Lung (tissue), 12 donors: ENCODE data around the gene NKD2. TPM values are rescaled to one million over a fixed set of nuclear protein-coding genes. Genes with fewer than 3 reads are reported as not detected.

Experiments
- ATAC-seq: fragments of 200-7000 bp; cut with Tn5 transposase; one replicate; pipeline ENCODE4 v1.9.1; 2020; ENCODE audit warnings: moderate number of reproducible peaks; ENCODE audit not compliant: insufficient read depth, low FRiP score
- DNase-seq, 3 donors: peaks; one replicate each; pipeline ENCODE4 v3.0.0-alpha.2; 2013 to 2017
- H3K27ac ChIP-seq, 2 donors: one replicate each; pipeline ENCODE4 v1.5.1; 2013; ENCODE audit warnings: mild to moderate bottlenecking in 2 of 2, moderate library complexity in 2 of 2, control low read depth in 1 of 2, inconsistent platforms in 1 of 2, low read depth in 1 of 2, low read length in 1 of 2
- H3K27me3 ChIP-seq, 3 donors: one replicate each; pipeline ENCODE4 v1.5.1; 2013; ENCODE audit warnings: low read length in 2 of 3; ENCODE audit not compliant: control insufficient read depth in 3 of 3, insufficient read depth in 3 of 3
- H3K36me3 ChIP-seq, 4 donors: one replicate each; pipeline ENCODE4 v1.5.1; 2013; ENCODE audit warnings: low read length in 4 of 4, mild to moderate bottlenecking in 1 of 4, moderate library complexity in 1 of 4; ENCODE audit not compliant: control insufficient read depth in 4 of 4, insufficient read depth in 4 of 4
- H3K4me1 ChIP-seq, 5 donors: one replicate each; pipeline ENCODE4 v1.5.1; 2013; ENCODE audit warnings: low read length in 5 of 5, mild to moderate bottlenecking in 2 of 5, moderate library complexity in 1 of 5; ENCODE audit not compliant: control insufficient read depth in 5 of 5, insufficient read depth in 5 of 5
- H3K4me3 ChIP-seq: one replicate; pipeline ENCODE4 v1.5.1; 2013; ENCODE audit warnings: mild to moderate bottlenecking, control low read depth, moderate library complexity
- H3K9ac ChIP-seq, 2 donors: one replicate each; pipeline ENCODE4 v1.5.1; 2013; ENCODE audit warnings: low read length in 2 of 2, control low read depth in 1 of 2; ENCODE audit not compliant: insufficient read depth in 1 of 2
- H3K9me3 ChIP-seq, 4 donors: one replicate each; pipeline ENCODE4 v1.5.1; 2013; ENCODE audit warnings: low read length in 3 of 4, mild to moderate bottlenecking in 1 of 4, moderate library complexity in 1 of 4; ENCODE audit not compliant: control insufficient read depth in 4 of 4, insufficient read depth in 3 of 4
- WGBS, 2 donors: extraction: QIAGEN DNeasy Blood & Tissue Kit; methylation state at CpG; one replicate each; pipeline ENCODE4 v1.1.7; 2013; 5-methylcytosine and 5-hydroxymethylcytosine counted together
- polyA plus RNA-seq, 2 donors: library from polyadenylated mRNA; stranded (reverse); fragments of 200-250 nt; gene quantifications; one replicate each; pipeline ENCODE4 v1.2.1, GENCODE V29; 2013
- total RNA-seq, 2 donors: library from RNA; depleted of rRNA in 1 of 2; stranded (reverse); fragments of >200 nt in 1 of 2; gene quantifications; one replicate each; pipeline ENCODE4 v1.2.1, GENCODE V29; 2014 to 2021
- TF ChIP-seq, protein P1 (sequence below): IDR thresholded peaks from 2 replicates; pipeline ENCODE4 v1.5.1; 2012; ENCODE audit warnings: mild to moderate bottlenecking; ENCODE audit errors: control extremely low read depth, extremely low read depth
- donor health status: control.
- donor health status: control.
- donor health status: Bipolar disorder and iron deficiency.
- donor health status: healthy.
- donor health status: DM: yes; HTN: yes; CAD: no.

NKD2 gene
- total and polyA plus RNA-seq, 4 donors: 9.9 to 88.0 (median 48.4) TPM

DNA sequence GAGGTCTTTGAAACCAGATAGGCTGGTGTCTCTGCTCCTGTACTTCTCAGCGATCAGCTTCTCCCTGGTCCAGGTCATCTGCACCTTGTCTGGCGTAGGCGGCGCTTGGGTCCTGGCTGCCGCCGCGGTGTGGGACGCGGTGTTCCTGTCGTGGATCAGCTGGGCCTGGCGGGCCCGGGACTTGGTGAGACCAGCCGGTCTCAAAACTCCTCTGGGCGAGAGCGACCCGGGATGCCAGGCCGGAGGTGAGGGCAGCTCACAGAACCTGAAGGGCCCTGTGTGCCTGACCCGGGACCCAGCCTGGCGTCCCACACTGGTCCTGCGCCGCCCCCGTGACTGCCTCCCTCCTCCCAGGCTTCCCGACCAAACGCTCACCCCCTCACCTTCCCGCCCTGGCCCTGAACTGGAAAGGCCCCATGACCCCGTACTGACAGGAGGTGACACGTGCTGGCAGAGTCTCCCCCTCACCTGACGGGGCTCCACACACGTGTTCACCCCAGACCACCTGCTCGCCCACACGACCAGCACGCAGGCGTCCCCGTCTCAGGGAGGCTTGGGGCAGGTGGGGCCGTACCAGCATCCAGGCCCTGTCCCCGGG lies 49.0 kb downstream of the NKD2 start:
- Histone ChIP-seq H3K27me3 (no peaks in the 10 kb centered on the region), H3K4me3 (no peak overlapping the region), H3K36me3 (peaks cover 0 to 82% (median 10%) of the 10 kb centered on the region in 4 donors), H3K9ac (no peak overlapping the region), H3K27ac (no peak overlapping the region), H3K4me1 (no peaks in the 10 kb centered on the region), H3K9me3 (no peaks in the 10 kb centered on the region)
- WGBS, 2 donors: 86 to 91% methylated on average over 36 of the region's 36 CpGs
- no peak for DNase-seq
- ATAC-seq: no peak
- TF ChIP-seq, protein P1, sequence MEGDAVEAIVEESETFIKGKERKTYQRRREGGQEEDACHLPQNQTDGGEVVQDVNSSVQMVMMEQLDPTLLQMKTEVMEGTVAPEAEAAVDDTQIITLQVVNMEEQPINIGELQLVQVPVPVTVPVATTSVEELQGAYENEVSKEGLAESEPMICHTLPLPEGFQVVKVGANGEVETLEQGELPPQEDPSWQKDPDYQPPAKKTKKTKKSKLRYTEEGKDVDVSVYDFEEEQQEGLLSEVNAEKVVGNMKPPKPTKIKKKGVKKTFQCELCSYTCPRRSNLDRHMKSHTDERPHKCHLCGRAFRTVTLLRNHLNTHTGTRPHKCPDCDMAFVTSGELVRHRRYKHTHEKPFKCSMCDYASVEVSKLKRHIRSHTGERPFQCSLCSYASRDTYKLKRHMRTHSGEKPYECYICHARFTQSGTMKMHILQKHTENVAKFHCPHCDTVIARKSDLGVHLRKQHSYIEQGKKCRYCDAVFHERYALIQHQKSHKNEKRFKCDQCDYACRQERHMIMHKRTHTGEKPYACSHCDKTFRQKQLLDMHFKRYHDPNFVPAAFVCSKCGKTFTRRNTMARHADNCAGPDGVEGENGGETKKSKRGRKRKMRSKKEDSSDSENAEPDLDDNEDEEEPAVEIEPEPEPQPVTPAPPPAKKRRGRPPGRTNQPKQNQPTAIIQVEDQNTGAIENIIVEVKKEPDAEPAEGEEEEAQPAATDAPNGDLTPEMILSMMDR: no peak

- no peaks in the 10 kb centered on the region for H3K27me3 ChIP-seq
- DNase-seq (no peak), ATAC-seq (no peak)
- H3K4me1 ChIP-seq: no peaks in the 10 kb centered on the region
- no peak overlapping the region for H3K27ac ChIP-seq
- H3K9ac ChIP-seq: no peak overlapping the region
- no peaks in the 10 kb centered on the region for H3K9me3 ChIP-seq
- H3K36me3 ChIP-seq: peaks cover 0 to 82% (median 13%) of the 10 kb centered on the region in 4 donors
- TF ChIP-seq, protein P1: no peak
- H3K4me3 ChIP-seq: no peak overlapping the region
- 94% methylated on average over 36 of the region's 36 CpGs for WGBS, 2 donors
Observed at GRCh38 chr5:1058083-1058945, 49.7 kb downstream of the NKD2 start.

GRCh38 chr5:1058988-1059883 lies 50.6 kb downstream of the NKD2 start:
- H3K9ac ChIP-seq: no peak overlapping the region
- H3K4me1 ChIP-seq: no peaks in the 10 kb centered on the region
- no peaks in the 10 kb centered on the region for H3K27me3 ChIP-seq
- H3K4me3 ChIP-seq: no peak overlapping the region
- no peak for ATAC-seq
- H3K9me3 ChIP-seq: no peaks in the 10 kb centered on the region
- H3K36me3 ChIP-seq: peaks cover 0 to 80% (median 12%) of the 10 kb centered on the region in 4 donors
- 94% methylated on average over 34 of the region's 34 CpGs for WGBS, 2 donors
- DNase-seq: no peak
- H3K27ac ChIP-seq: no peak overlapping the region
- TF ChIP-seq, protein P1: no peak
